PC-9 (cell line): ENCODE results near the gene CNOT3. TPM values are rescaled to one million over a fixed set of nuclear protein-coding genes. Genes with fewer than 3 reads are reported as not detected.

Experiments
- BruUV-seq: library from RNA; stranded (reverse); fragments of 400-500 nt; replicated peaks from 2 replicates; lab custom pipeline; 2021; lab: Mats Ljungman, UMichigan
- CTCF ChIA-PET: fragments of 300-600 bp; sonication (Branson Sonifier 250); formaldehyde crosslinking; loops from one replicate; lab custom pipeline; 2022; ENCODE audit warnings: antibody characterized with exemption; lab: Charles Lee
- POLR2A ChIA-PET: fragments of 300-600 bp; sonication (Branson Sonifier 250); formaldehyde crosslinking; loops from one replicate; lab custom pipeline; 2022; ENCODE audit warnings: antibody characterized with exemption; ENCODE audit not compliant: unreplicated experiment; lab: Charles Lee
- DNase-seq, 2 experiments: peaks; one replicate each; pipeline versions ENCODE4 v3.0.0 to v3.0.0-alpha.2; 2015 to 2022; ENCODE audit warnings: mixed read lengths in 1 of 2
- H2AFZ ChIP-seq: fragments of 200-600 bp; sonication (generic); 2 replicates; pipeline ENCODE4 v1.8.1; 2017; ENCODE audit warnings: antibody characterized with exemption
- H3F3A ChIP-seq: fragments of 200-600 bp; sonication (generic); 2 replicates; pipeline ENCODE4 v1.8.1; 2017; ENCODE audit warnings: antibody characterized with exemption, mild to moderate bottlenecking, low read depth; ENCODE audit not compliant: insufficient read depth
- H3K27ac ChIP-seq: fragments of 200-600 bp; sonication (generic); 2 replicates; pipeline ENCODE4 v1.6.1; 2016; ENCODE audit warnings: mixed run types
- H3K27me3 ChIP-seq: fragments of 200-600 bp; sonication (generic); 2 replicates; pipeline ENCODE4 v1.6.1; 2016; ENCODE audit warnings: low read depth, mixed run types; ENCODE audit not compliant: insufficient read depth
- H3K36me3 ChIP-seq: fragments of 200-600 bp; sonication (generic); 2 replicates; pipeline ENCODE4 v1.6.1; 2016; ENCODE audit warnings: low read depth, mixed run types
- H3K4me1 ChIP-seq: fragments of 200-600 bp; sonication (generic); replicated peaks from 2 replicates; pipeline ENCODE4 v1.6.1; 2016; ENCODE audit warnings: mixed run types; ENCODE audit not compliant: insufficient read depth
- H3K4me2 ChIP-seq: fragments of 200-600 bp; sonication (generic); 2 replicates; pipeline ENCODE4 v1.6.1; 2017; ENCODE audit warnings: mixed run types
- H3K4me3 ChIP-seq: fragments of 200-600 bp; sonication (generic); 2 replicates; pipeline ENCODE4 v1.6.1; 2016; ENCODE audit warnings: mixed run types
- H3K79me2 ChIP-seq: fragments of 200-600 bp; sonication (generic); 2 replicates; pipeline ENCODE4 v1.6.1; 2017; ENCODE audit warnings: low read depth, mixed run types
- H3K9me2 ChIP-seq: fragments of 200-600 bp; sonication (generic); 2 replicates; pipeline ENCODE4 v1.8.1; 2017; ENCODE audit warnings: mild to moderate bottlenecking; ENCODE audit not compliant: insufficient read depth
- H3K9me3 ChIP-seq: fragments of 200-600 bp; sonication (generic); 2 replicates; pipeline ENCODE4 v1.8.1; 2016; ENCODE audit warnings: low read depth; ENCODE audit not compliant: insufficient read depth
- H4K20me1 ChIP-seq: fragments of 200-600 bp; sonication (generic); 2 replicates; pipeline ENCODE4 v1.8.1; 2017; ENCODE audit not compliant: insufficient read depth
- CTCF ChIP-seq: fragments of 200-600 bp; sonication (generic); conservative IDR thresholded peaks from 2 replicates; pipeline ENCODE4 v1.6.1; 2017; ENCODE audit warnings: mixed run types, antibody characterized with exemption, mild to moderate bottlenecking, moderate library complexity
- EZH2 ChIP-seq: fragments of 200-600 bp; sonication (generic); IDR thresholded peaks from 2 replicates; pipeline ENCODE4 v1.8.0; 2017; ENCODE audit warnings: antibody characterized with exemption, low read depth
- intact Hi-C: fragments of 100-400 bp; cut with micrococcal nuclease; formaldehyde crosslinking; loops from one replicate; pipeline ENCODE4 v1.10.0; 2022; ENCODE audit not compliant: unreplicated experiment
- total RNA-seq: library from RNA; stranded (reverse); gene quantifications from 2 replicates; pipeline ENCODE4 v1.2.3, GENCODE V29; 2021

CNOT3 gene
- total RNA-seq, 1 experiment from 2014 or later = 89.1 TPM

- POLR2A ChIA-PET = no interaction called here
- Histone ChIP-seq H3K27me3 (no peaks in the 10 kb centered on the region), H3K36me3 (peaks cover 20% of the 10 kb centered on the region), H3F3A (peaks cover 21% of the 10 kb centered on the region; the same call in 1 of the 2 replicates), H3K9me3 (no peaks in the 10 kb centered on the region), H4K20me1 (no peaks in the 10 kb centered on the region), H2AFZ (no peak overlapping the region), H3K9me2 (no peaks in the 10 kb centered on the region), H3K4me2 (no peak overlapping the region), H3K4me3 (no peak overlapping the region), H3K4me1 (0 out of 2 replicates have a peak, but pooled peaks cover 7% of the 10 kb centered on the region), H3K27ac (no peak overlapping the region), H3K79me2 (peaks cover 23% of the 10 kb centered on the region)
- TF ChIP-seq EZH2 (no peak), CTCF (no peak)
- DNase-seq = no peak
- BruUV-seq = no TSS peak
- CTCF ChIA-PET = no interaction called here
- intact Hi-C loops = no loop called here
These were observed 30.8 kb upstream of the CNOT3 start for GRCh38 chr19:54106716-54107115.

DNA sequence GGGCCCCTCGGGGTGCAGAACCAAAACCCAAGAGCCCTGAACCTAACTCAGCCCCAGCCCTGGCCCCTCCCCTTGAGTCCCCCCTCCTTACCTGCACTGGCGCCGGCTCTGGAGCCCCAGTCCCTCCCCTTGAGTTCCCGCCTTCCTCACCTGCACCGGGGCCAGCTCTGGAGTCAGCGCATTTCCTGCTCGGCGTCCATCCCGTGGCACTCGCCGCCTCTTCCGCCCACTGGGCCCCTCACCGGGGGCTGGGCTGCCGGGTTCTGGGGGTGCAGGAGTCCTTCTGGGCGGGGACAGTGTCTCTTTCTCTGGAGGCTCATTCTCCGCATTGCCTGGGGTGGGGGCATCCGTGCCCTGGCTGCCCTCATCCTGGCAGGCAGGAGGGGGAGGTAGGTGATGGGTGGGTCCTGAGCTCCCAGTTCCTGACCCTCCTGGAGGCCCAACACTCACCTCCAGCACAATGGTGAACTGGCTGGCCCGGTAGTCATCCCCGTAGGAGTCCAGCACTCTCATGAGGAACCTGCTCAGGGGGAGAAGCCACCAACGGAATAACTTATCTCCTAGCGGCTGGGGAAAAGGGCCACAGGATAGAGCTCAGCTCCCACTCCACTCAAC lies 29.6 kb upstream of the CNOT3 start:
- peaks cover 26% of the 10 kb centered on the region; the same call in 1 of the 2 replicates for H3F3A ChIP-seq
- no peak overlapping the region for H3K4me3 ChIP-seq
- H2AFZ ChIP-seq = no peak overlapping the region
- no peaks in the 10 kb centered on the region for H3K27me3 ChIP-seq
- no peaks in the 10 kb centered on the region for H4K20me1 ChIP-seq
- ChIA-PET CTCF (no interaction called here), POLR2A (no interaction called here)
- no peak for DNase-seq
- intact Hi-C loops = no loop called here
- BruUV-seq = no TSS peak
- 0 out of 2 replicates have a peak, but pooled peaks cover 7% of the 10 kb centered on the region for H3K4me1 ChIP-seq
- H3K9me3 ChIP-seq = no peaks in the 10 kb centered on the region
- H3K4me2 ChIP-seq = no peak overlapping the region
- peaks cover 20% of the 10 kb centered on the region for H3K36me3 ChIP-seq
- H3K79me2 ChIP-seq = peaks cover 21% of the 10 kb centered on the region
- no peak overlapping the region for H3K27ac ChIP-seq
- no peaks in the 10 kb centered on the region for H3K9me2 ChIP-seq
- TF ChIP-seq CTCF = no peak
- no peak for TF ChIP-seq EZH2

GRCh38 chr19:54108496-54108895 lies 29.1 kb upstream of the CNOT3 start:
- BruUV-seq = no TSS peak
- peaks cover 20% of the 10 kb centered on the region for H3K36me3 ChIP-seq
- 0 out of 2 replicates have a peak, but pooled peaks cover 4% of the 10 kb centered on the region for H3K4me1 ChIP-seq
- POLR2A ChIA-PET = no interaction called here
- peaks cover 26% of the 10 kb centered on the region; the same call in 1 of the 2 replicates for H3F3A ChIP-seq
- no peaks in the 10 kb centered on the region for H3K9me3 ChIP-seq
- no peaks in the 10 kb centered on the region; the same call in 1 of the 2 replicates for H4K20me1 ChIP-seq
- H3K79me2 ChIP-seq = peaks cover 17% of the 10 kb centered on the region
- no peak overlapping the region for H3K27ac ChIP-seq
- no peak overlapping the region for H2AFZ ChIP-seq
- TF ChIP-seq CTCF = no peak
- no peak for TF ChIP-seq EZH2
- intact Hi-C loops = no loop called here
- no peaks in the 10 kb centered on the region for H3K9me2 ChIP-seq
- H3K4me2 ChIP-seq = no peak overlapping the region
- CTCF ChIA-PET = no interaction called here
- no peak overlapping the region for H3K4me3 ChIP-seq
- no peak for DNase-seq
- H3K27me3 ChIP-seq = no peaks in the 10 kb centered on the region
